ENCODE data around the gene SMTNL1.

DNA sequence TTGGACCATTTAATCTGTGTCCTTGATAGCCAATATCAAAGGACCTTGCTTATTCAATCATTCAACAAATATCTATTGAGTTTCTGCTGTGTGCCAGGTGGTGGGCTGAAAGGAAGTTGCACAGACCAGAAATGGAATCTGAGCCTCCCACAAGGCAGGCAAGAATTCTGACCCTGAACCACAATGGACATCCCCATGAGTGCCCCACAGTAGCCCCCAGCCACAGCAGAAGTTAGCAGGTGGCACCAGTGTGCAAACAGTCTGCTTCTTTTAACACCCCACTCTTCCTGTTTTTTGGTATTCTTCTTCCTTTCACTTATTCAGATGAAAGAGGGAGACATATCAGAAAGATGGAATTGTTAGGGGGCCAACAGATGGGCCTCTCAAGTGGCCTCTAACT is 47.9 kb downstream of the SMTNL1 start:
- no peak for TF ChIP-seq POLR2A (IDR thresholded peaks at IDR 0.05)
- TF ChIP-seq, protein P1, sequence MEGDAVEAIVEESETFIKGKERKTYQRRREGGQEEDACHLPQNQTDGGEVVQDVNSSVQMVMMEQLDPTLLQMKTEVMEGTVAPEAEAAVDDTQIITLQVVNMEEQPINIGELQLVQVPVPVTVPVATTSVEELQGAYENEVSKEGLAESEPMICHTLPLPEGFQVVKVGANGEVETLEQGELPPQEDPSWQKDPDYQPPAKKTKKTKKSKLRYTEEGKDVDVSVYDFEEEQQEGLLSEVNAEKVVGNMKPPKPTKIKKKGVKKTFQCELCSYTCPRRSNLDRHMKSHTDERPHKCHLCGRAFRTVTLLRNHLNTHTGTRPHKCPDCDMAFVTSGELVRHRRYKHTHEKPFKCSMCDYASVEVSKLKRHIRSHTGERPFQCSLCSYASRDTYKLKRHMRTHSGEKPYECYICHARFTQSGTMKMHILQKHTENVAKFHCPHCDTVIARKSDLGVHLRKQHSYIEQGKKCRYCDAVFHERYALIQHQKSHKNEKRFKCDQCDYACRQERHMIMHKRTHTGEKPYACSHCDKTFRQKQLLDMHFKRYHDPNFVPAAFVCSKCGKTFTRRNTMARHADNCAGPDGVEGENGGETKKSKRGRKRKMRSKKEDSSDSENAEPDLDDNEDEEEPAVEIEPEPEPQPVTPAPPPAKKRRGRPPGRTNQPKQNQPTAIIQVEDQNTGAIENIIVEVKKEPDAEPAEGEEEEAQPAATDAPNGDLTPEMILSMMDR (IDR thresholded peaks at IDR 0.05 in 8 of 11, conservative IDR thresholded peaks at IDR 0.05 in 3 of 11), result no peak
